MM.1S (cell line): ENCODE measurements around the gene PLCH1.

ENCODE experiments used
- EZH2phosphoT487 ChIP-seq: fragments of 300-600 bp; sonication (generic); IDR thresholded peaks from 2 replicates; pipeline ENCODE4 v1.6.1; 2018; ENCODE audit warnings: antibody characterized with exemption, low read length
- TF ChIP-seq, protein P1 (sequence below): fragments of 300-600 bp; sonication (generic); IDR thresholded peaks from 2 replicates; pipeline ENCODE4 v1.5.1; 2016; ENCODE audit warnings: antibody characterized with exemption, low read length, mixed read lengths

DNA sequence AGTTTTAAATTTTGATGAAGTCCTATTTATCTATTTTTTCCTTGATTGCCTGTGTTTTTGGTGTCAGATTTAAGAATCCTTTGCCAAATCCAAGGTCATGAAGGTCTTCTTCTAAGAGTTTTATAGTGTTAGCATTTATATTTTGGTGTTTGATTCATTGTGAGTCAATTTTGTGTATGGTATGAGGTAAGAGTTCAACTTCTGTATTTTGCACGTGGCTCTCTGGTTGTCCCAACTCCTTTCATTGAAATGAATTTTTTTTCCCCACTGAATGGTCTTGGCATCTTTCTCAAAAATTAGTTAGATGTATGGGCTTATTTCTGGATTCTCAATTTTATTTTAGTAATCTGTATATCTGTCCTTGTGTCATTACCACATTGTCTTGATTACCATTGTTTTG lies 394.3 kb downstream of the PLCH1 start:
- TF ChIP-seq, protein P1, sequence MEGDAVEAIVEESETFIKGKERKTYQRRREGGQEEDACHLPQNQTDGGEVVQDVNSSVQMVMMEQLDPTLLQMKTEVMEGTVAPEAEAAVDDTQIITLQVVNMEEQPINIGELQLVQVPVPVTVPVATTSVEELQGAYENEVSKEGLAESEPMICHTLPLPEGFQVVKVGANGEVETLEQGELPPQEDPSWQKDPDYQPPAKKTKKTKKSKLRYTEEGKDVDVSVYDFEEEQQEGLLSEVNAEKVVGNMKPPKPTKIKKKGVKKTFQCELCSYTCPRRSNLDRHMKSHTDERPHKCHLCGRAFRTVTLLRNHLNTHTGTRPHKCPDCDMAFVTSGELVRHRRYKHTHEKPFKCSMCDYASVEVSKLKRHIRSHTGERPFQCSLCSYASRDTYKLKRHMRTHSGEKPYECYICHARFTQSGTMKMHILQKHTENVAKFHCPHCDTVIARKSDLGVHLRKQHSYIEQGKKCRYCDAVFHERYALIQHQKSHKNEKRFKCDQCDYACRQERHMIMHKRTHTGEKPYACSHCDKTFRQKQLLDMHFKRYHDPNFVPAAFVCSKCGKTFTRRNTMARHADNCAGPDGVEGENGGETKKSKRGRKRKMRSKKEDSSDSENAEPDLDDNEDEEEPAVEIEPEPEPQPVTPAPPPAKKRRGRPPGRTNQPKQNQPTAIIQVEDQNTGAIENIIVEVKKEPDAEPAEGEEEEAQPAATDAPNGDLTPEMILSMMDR: no peak
- TF ChIP-seq EZH2phosphoT487: no peak
